SKM-1 treated with dmso at 0.1 percent for 144 hours (cell line): Measurements from ENCODE around the gene C20orf173.
A peak's percentile ranks its signal among the peaks of the same experiment; 100 is the strongest.
"Not testable (repeated sequence)": the region's sequence is repeated elsewhere in the genome, so short reads cannot be mapped to it uniquely, and the experiment has no call there.

Source experiments
- DNase-seq: peaks from one replicate; lab custom pipeline; 2025; ENCODE audit not compliant: unreplicated experiment; lab: John Stamatoyannopoulos, UW

Gene C20orf173, protein sequence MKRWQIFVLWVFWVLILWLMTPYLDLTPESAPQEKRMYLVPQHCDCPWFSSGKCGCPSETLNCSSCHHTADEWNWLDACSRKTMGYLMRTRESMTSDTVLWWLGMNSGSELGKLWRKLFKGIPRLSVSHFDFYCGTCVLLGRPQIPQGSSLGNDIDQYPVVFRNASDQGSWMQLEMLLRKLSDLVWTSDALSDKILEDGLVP

DNA sequence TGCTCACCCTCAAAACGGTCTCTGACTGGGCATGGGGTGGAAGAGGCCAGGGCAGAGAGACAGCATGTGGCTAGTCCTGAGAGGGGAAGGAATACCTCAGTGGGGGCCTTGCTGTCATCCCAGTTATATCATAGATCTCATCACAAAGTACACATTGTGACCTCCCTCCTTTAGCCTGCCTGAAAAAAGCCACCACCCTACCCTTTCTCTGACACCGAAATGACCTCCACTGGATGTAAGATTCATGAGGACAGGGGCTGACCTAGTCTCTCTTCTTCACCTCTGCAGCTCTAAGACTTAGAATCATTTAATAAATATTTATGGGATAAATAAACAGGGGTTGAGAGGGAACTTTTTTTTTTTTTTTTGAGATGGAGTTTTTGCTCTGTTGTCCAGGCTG lies at the start of gene C20orf173:
C20orf173 (minus strand) TSS at position 101 of the 400 bp plus-strand sequence. CDS start 279 bp downstream, outside the sequence.
- DNase-seq = no peak

DNA sequence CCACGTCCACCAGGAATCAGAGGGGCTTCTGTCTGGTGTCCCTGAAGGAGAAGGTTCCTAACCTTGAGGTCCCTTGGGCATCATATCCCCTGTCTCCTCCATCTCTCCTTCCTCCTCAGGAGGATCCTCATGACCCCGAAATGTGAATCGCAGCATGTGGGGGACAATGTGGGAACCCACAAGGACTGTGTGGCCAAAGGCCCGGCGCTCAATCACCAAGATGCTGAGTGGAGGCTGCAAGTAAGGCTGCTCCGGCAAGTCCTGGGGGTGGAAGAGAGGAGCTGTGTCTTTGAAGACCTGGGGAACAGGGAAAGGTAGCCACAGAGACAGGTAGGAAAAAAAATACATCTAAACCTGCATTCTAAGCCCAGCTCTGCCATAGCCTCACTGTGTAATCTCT lies 49.7 kb upstream of the C20orf173 start:
- DNase-seq = no peak

DNA sequence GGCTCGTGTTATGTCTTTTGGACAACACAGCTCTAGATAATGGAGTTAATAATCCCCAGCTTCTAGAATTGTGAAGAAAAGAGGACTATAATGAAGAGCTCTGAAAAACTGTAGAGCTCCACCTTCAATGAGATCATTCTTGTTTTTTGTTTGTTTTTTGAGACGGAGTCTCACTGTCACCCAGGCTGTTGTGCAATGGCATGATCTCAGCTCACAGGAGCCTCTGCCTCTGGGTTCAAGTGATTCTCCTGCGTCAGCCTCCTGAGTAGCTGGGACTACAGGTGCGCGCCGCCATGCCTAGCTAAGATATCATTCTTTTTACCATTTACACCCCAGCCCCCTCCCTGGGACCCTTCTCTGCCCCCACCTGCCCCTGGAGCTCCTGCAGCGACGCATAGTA lies 49.0 kb upstream of the C20orf173 start:
- DNase-seq = no peak

DNA sequence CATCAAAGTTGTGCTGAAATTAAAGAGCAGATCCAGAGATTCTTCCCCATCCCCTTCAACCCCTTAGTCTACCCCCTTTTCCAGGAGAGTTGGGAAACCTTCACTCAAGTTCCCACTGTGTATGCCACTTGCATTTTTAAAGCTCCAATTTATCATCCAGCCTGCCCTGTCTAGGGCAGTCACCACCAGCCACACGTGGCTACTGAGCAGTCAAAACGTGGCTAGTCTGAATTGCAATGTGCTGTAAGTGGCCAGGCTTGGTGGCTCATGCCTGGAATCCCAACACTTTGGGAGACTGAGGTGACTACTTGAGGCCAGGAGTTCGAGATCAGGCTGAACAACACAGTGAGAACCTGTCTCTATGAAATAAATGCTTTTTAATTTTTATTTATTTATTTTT lies 47.4 kb upstream of the C20orf173 start:
- DNase-seq = no peak

DNA sequence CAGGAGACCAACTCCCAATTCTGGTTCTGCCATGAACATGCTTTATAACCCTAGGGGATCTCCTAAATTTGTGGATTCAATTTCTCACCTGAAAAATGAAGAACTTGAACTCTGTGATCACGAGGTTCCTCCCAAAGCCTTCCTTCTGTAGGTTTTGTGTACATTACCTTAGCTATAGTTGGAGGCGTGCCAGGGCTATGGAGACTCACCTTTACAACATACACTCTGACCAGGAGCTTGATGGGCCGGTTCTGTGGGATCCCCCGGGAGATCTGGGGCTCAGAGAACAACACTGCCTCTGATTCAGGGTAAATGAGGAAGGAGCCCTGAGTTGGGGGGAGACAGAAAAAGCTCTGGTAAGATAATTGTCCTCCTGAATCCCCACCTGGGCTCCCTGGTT lies 46.5 kb upstream of the C20orf173 start:
- no peak for DNase-seq

DNA sequence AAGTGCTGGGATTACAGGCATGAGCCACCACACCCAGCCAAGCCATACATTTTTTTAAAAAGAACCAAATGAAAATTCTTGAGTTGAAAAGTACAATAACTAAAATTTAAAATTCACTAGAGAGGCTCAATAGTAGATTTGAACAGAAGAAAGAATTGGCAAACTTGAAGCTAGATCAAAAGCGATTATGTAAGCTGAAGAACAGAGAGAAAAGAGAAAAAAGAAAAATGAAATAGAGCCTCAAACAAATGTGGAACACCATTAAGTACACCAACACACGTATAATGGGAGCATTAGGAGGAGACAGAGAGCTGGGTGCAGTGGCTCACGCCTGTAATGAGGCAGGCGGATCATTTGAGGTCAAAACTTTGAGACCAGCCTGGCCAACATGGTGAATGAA lies 43.4 kb upstream of the C20orf173 start:
- DNase-seq = no peak

DNA sequence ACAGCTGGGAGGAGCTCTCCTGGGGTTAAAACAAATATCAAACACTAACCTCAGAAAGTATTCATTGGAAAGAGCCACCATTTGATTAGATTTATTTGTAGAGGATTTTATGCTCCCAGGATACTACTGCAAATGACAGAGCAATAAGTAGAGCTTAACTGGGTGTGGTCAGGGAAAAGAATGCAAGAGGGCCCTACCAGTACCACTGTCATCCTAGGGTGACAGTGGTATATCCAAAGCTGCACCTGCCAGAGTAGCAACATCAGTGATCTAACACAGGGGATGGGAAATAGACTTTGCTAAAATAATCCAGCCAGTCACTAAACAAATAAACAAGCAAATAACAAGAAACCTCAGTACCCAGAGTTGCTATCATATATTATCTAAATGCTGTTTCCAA lies 42.1 kb upstream of the C20orf173 start:
- DNase-seq = no peak

DNA sequence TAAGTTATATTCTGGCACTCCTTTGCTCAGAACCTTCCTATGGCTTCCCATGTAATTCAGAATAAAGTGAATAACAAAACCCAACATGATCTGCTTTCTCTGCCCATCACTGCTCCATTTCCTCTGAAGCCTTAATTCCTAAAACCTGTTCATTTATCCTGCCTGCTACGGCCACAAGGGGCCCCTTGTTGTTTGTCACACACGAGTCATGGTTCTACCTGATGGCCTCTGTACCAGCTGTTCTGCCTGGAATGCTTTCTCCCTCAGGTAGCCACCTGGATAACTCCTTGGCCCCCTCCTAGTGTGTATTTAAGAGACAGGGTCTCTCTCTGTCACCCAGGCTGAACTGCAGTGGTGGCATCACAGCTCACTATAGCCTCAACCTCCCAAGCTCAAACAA lies 39.2 kb upstream of the C20orf173 start:
- peak; percentile 14 for DNase-seq

DNA sequence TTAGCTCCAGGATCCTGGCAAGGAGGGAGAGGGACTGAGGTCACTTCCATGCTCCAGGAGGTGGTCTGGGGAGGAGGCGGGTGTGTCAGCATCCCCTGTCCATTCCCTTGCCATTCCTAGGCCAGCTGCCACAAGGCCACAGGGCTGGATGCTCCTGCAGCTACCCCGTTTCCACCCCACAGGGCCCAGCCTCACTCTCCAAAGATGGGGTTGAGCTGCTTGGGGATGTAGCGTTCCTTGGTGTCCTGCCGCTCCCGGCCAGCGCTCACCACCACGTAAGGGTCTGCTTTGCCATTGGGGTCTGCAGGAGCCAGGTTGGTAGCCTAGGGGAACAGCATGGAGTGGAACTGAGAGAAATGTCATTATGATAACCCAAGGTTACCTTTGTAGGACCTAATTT lies 35.5 kb upstream of the C20orf173 start:
- DNase-seq = no peak

DNA sequence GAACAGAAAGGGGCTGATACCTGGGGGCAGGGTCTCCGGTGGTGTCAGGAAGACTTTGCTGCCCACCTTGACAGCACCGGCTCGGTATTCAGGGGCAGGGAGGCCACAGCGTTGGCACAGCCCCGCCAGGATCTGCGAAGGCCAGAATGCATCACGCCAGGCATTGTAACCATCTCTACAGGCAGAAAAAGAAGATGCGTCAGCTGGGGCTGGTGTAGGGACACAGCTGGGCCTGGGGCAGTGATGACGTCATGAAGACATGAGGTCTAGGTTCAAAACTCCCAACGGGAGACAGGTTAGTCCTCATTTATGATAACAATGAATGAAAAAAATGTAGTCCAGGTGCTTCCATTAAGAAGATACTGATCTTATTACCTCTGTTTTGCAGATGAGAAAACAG lies 34.4 kb upstream of the C20orf173 start:
- no peak for DNase-seq

DNA sequence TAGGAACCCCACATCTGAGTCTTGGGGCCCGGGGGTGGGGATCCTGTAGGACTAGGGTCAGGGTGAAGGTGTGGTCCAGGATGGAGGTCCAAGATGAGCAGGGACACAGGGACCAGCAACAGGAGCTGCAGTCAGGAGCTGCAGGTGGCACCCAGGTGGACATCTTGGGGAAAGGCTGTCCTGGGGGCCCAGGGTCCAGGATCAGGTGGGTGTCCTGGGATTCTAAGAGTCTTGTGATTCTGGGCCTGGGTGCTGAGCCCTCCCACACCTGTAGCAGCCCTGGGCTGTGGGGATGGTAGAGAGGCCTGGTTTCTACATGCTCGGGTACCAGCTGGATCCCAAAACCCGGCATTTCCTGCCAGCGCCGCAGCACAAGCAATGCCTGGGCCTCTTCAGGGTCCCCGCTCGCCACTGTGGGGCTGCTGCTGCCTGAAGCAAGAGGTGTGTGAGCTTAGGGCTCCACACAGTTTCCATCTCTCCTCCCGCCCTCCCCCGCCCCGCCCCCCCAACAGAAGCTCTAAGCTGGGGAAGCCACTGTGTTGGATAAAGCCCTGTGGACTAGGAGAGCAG lies 33.2 kb upstream of the C20orf173 start:
- no peak for DNase-seq

DNA sequence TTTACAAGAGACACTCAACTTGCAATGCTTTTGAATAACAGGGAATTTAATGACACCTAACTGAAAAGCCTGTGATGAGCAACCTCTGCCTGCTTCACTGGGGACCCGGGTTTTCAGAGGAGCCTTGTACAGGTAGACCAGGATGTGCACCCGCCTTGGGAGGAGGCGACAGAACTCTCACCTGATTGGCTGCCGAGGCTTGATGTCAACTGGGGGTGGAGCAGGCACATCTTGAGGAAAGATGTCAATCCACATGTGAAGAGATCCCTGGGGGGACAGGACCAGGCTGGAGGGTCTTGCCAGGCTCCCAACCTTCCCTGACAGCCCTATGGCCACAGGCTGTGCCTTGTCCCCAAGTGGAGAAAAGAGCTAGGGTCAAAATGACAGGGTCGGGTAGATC lies 32.2 kb upstream of the C20orf173 start:
- no peak for DNase-seq

DNA sequence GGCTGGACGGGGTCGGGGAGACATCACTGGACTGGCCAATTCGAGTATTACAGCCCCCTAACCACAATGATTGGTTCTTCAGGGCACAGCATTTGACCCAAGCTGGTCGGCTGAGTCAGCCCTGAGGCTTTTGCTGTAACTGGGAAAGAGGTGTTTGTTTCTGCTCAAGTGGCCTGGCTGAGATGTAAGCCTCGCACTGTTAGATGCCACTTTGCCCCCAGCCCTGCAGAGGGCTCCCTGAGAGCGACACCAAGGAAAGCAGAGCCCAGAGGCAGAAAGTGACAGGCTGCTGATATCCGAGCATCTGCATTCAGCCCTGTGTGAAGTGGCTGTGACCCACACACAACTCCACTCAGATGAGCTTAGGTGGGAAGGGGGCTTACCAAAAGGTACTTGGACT lies 31.8 kb upstream of the C20orf173 start:
- no peak for DNase-seq

DNA sequence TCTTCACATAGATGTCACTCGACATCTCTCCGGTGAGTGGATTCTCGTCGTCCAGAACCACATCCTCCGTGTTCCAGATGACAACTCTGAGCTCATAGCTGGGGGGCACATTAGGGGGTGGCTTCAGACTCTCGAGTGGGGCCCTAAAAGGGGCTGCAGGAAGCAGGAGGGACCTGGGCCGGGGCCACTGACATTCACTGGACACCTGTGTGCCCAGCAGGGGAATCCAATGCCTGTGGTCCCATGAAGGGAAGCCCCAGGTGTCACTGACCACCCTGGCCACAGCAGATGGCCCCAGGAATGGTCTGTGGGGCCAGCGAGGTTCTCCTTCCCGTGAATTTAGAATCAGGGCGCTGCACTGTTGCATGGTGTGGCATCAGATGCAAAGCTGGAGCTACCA lies 31.1 kb upstream of the C20orf173 start:
- no peak for DNase-seq

DNA sequence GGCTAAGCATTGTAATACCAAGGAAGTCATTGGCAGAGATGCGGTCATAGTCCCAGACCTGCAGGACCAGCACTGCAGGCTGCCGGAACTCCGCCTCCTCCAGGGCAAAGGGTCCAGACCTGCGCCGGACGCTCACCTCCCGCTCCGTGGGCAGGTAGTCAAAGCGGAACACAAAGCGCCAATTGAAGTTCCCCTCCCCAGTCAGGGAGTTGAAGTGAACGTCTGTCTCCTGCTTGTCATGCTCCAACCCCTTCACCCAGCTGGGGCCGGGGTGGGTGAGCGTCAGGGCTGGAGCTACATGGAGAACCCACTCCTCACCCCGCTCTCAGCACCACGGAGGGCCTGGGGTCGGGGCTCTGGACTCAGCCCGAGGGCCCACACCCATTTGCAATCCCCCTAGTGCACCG lies 30.7 kb upstream of the C20orf173 start:
- no peak for DNase-seq

DNA sequence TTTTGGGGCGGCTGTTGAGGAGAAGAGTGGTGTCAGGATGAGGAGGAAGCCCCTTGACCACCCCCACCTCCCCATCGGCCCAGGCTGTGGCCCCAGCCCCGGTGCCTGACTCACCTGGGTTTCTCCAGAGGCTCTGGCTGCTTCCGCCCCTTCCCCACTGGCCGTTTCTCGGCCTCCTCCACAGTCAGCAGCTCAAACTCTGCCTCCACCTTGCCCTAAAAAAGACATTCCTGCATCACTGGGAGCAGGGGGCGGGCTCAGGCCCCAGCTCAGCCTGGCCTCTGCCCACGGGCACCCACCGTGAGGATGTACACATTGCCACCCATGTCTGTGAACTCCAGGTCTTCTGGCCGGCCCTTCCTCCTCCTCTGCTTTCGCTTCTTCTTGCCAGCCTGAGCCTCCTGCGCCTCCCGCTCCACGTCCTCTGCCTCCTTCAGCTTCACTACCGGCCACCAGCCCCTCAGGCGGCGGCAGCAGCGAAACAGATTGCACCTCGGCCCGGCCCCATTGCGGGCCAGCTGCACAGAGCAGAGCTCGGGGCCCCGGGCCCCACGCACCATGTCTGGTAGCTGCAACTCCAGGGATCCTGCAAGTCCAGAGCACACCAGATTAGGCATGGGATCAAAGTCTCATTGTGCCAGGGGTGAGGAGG lies 29.7 kb upstream of the C20orf173 start:
- no peak for DNase-seq

DNA sequence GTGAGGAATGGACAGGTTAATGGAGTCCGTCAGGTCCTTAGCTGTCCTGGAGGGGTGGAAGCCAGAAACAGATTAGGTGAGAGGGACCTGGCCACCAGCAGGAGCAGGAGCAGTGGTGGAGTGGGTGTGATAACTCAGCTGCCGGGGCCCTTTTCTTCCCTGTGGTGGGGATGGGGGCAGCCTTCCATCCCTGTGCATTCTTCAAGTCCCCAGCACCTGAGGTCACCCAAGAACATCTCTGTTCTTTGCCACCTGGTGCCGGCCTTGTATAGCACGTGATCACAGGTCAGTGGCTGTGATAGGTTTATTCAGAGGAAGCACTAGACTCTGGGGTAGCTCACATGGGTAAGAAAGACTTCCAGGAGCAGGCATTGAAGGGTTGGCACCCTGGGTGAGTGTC lies 29.0 kb upstream of the C20orf173 start:
- no peak for DNase-seq

DNA sequence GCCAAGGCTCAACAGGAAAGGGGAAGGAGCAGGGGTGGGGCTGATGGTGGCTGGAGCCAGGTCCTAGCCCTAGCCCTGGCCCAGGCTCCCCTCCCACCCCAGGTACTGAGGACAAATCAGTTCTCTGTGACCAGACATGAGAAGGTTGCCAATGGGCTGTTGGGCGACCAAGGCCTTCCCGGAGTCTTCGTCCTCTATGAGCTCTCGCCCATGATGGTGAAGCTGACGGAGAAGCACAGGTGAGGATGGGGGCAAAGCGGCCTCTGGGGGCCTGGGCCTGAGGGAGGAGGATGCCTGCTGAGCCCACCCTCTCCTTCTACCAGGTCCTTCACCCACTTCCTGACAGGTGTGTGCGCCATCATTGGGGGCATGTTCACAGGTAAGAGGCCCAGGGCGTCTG lies 27.4 kb upstream of the C20orf173 start:
- no peak for DNase-seq

DNA sequence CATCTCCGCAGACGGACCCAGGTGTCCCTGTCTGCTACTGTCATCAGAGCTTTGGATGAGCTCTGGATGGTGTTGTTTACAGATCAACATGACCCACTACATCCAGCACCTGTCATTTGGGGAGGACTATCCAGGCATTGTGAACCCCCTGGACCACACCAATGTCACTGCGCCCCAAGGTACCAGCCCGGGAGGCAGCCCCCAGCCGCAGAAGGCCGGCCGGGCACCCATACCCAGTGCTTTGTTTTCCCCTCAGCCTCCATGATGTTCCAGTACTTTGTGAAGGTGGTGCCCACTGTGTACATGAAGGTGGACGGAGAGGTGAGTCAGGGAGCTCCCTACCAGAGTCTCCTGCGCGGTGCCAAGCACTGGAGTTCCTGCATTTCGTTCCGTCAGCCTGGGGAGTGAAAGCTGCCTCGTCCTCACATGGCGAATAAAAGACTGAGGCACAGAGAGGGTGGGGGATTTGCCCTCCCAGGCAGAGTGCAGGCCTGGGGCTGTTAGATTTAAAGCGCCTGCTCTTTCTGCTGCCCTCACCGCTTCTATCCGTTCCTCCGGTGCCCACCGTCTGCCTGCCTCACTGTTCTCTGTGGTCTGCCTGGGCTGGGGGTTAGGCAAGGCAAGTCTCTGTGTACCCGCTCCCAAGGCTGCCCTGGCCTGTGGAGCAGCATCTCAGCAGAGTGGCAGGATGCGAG lies 26.6 kb upstream of the C20orf173 start:
- no peak for DNase-seq

DNA sequence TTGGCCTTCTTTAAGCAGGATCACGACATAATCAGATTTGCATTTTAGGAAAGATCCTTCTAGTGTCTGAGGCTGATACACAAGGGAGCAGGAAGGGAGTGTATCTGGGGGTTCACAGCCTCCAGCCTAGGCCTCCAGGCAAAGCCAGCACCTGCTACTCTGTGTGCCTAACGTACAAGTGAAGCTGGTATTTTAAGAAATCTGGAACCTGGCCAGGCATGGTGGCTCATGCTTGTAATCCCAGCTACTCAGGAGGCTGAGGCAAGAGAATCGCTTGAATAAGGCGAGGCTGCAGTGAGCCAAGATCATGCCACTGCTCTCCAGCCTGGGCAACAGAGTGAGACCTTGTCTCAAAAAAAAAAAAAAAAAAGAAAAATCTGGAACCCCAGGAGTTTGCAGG lies 26.0 kb upstream of the C20orf173 start:
- not testable (repeated sequence) for DNase-seq

DNA sequence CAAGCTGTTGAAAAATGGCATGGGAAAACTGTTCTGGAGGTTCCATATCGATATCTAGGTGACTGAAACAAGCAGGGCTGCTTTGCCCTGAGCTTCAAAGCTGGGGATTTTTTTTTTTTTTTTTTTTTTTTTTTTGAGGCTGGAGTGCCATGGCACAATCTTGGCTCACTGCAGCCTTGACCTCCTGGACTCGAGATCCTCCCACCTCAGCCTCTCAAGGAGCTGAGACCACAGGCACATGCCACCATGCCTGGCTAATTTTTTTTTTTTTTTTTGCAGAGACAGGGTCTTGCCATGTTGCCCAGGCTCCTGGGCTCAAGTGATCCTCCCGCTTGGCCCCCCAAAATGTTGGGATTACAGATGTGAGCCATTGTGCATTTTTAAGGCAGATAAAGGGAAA lies 23.5 kb upstream of the C20orf173 start:
- no peak for DNase-seq

DNA sequence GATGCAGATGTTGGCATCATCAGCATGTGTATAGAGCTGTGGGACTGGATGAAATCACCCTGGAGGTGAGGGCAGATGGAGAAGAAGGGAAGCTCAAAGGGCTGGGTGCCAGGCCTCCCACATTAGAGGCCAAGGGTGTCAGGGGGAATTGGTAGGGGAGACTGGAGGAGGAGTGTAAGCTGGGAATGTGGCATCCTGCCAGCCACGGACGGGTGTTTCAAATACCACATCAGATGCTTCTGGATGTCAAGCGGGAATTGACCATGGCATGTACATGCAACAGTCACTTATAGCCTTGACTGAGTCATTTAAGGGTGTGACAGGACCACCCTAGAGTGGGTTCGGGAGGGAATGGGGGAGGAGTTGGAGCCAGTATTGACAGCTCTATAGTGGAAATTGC lies 22.1 kb upstream of the C20orf173 start:
- no peak for DNase-seq
